Measurements from ENCODE around the gene CDK5RAP3.

Gene CDK5RAP3

DNA sequence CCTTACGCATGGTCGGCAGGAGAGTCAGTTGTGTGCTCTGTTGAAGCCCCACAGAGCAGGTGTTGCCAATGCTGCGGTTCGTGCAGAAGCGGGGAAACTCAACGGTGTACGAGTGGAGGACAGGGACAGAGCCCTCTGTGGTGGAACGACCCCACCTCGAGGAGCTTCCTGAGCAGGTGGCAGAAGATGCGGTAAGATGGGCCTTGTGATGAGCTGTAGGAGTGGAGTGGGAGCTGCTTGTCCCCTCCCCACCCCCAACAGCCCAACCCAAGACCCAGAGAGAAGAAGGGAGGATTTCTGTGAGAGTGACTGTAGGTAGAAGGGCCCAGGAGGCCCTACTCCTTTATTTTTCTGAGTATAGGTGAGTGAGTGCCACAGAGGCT is 4.9 kb downstream of the CDK5RAP3 start:
- Histone ChIP-seq H3K27me3 (no peaks in the 10 kb centered on the region), H3K36me3 (peaks cover 58% of the 10 kb centered on the region), H3K4me3 (ENCODE audit: low read depth, low read length) (no peak overlapping the region), H3K9me3 (no peaks in the 10 kb centered on the region), H3K4me1 (peaks cover 24% of the 10 kb centered on the region)
- DNase-seq = no peak
- TF ChIP-seq, protein P1, sequence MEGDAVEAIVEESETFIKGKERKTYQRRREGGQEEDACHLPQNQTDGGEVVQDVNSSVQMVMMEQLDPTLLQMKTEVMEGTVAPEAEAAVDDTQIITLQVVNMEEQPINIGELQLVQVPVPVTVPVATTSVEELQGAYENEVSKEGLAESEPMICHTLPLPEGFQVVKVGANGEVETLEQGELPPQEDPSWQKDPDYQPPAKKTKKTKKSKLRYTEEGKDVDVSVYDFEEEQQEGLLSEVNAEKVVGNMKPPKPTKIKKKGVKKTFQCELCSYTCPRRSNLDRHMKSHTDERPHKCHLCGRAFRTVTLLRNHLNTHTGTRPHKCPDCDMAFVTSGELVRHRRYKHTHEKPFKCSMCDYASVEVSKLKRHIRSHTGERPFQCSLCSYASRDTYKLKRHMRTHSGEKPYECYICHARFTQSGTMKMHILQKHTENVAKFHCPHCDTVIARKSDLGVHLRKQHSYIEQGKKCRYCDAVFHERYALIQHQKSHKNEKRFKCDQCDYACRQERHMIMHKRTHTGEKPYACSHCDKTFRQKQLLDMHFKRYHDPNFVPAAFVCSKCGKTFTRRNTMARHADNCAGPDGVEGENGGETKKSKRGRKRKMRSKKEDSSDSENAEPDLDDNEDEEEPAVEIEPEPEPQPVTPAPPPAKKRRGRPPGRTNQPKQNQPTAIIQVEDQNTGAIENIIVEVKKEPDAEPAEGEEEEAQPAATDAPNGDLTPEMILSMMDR (IDR thresholded peaks at IDR 0.05; ENCODE audit: low read depth, low read length) = no peak

DNA sequence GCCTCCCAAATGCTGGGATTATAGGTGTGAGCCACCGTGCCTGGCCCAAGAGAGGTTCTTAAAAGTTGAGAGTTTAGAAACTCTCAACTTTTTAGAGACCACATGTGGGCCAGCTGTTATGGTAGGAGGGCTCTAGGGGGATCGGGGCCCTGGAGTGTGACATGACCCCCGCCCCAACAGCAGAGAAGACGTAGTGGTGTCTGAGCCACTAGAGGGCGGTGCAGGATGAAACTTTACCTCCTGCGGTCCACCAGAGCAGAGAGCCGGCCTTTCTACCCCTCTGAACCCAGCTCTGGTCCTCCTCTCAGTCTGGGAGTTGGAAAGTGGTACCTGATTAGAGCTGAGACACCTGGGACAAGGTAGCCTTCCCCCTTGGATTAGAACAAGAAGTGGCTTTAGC is 7.4 kb downstream of the CDK5RAP3 start:
- no peak overlapping the region for H3K4me3 ChIP-seq (ENCODE audit: low read depth, low read length)
- H3K27me3 ChIP-seq = no peaks in the 10 kb centered on the region
- H3K9me3 ChIP-seq = no peaks in the 10 kb centered on the region
- DNase-seq = peak; percentile 84
- H3K4me1 ChIP-seq = peaks cover 48% of the 10 kb centered on the region
- peaks cover 67% of the 10 kb centered on the region for H3K36me3 ChIP-seq
- TF ChIP-seq, protein P1 (IDR thresholded peaks at IDR 0.05; ENCODE audit: low read depth, low read length) = peak; percentile 89

GRCh38 chr17:47980541-47980940 is 9.6 kb downstream of the CDK5RAP3 start:
- Histone ChIP-seq H3K9me3 (no peaks in the 10 kb centered on the region), H3K4me1 (peaks cover 61% of the 10 kb centered on the region), H3K4me3 (ENCODE audit: low read depth, low read length) (no peak overlapping the region), H3K27me3 (no peaks in the 10 kb centered on the region), H3K36me3 (peaks cover 64% of the 10 kb centered on the region)
- DNase-seq = peak; percentile 59
- TF ChIP-seq, protein P1 (IDR thresholded peaks at IDR 0.05; ENCODE audit: low read depth, low read length) = no peak

DNA sequence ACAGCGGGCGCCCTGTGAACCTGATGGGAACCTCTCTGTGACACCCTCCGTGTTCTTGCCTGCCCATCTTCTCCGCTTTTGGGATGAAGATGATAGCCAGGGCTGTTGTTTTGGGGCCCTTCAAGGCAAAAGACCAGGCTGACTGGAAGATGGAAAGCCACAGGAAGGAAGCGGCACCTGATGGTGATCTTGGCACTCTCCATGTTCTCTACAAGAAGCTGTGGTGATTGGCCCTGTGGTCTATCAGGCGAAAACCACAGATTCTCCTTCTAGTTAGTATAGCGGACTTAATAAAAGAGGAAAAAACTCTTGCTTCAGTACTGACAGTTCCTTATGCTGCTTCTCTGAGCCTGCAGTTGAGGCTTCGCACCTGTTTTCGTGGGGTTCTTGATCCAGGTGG is 10.5 kb downstream of the CDK5RAP3 start:
- TF ChIP-seq, protein P1 (IDR thresholded peaks at IDR 0.05; ENCODE audit: low read depth, low read length) = no peak
- peaks cover 61% of the 10 kb centered on the region for H3K36me3 ChIP-seq
- H3K4me3 ChIP-seq (ENCODE audit: low read depth, low read length) = no peak overlapping the region
- H3K27me3 ChIP-seq = no peaks in the 10 kb centered on the region
- DNase-seq = no peak
- H3K4me1 ChIP-seq = peaks cover 61% of the 10 kb centered on the region
- H3K9me3 ChIP-seq = no peaks in the 10 kb centered on the region

GRCh38 chr17:47982091-47982617 is 11.2 kb downstream of the CDK5RAP3 start:
- no peaks in the 10 kb centered on the region for H3K9me3 ChIP-seq

More at GRCh38 chr17:47982091-47982617, 11.2 kb downstream of the CDK5RAP3 start:
- peak overlapping the region; percentile 19 for H3K4me3 ChIP-seq (ENCODE audit: low read depth, low read length)
- peaks cover 66% of the 10 kb centered on the region for H3K4me1 ChIP-seq
- no peaks in the 10 kb centered on the region for H3K27me3 ChIP-seq
- peak; percentile 83 for DNase-seq
- TF ChIP-seq, protein P1 (IDR thresholded peaks at IDR 0.05; ENCODE audit: low read depth, low read length) = no peak
- H3K36me3 ChIP-seq = peaks cover 61% of the 10 kb centered on the region

All from BE2C (cell line).